Measurements from ENCODE around the gene IL18BP.

DNA sequence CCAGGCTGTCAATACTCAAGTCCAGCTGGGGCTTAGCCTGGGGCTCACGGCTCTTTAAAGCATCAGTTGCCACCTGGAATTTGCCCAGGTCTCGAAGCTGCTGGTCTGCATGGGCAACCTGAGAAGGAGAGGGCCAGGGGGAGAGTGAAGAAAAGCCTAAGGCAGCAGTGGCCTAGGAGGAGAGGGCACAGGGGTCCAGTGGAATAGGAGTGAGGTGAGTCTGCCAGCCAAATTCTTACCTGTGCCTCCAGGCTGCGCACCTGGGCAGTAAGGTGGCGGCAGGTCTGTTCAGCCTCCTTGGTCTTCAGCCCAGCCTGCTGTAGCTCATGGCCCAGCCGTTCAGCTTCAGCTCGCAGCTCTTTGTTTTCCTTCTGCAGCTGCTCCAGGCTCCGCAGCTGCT lies 10.0 kb downstream of the IL18BP start:
- TF ChIP-seq, protein P1, sequence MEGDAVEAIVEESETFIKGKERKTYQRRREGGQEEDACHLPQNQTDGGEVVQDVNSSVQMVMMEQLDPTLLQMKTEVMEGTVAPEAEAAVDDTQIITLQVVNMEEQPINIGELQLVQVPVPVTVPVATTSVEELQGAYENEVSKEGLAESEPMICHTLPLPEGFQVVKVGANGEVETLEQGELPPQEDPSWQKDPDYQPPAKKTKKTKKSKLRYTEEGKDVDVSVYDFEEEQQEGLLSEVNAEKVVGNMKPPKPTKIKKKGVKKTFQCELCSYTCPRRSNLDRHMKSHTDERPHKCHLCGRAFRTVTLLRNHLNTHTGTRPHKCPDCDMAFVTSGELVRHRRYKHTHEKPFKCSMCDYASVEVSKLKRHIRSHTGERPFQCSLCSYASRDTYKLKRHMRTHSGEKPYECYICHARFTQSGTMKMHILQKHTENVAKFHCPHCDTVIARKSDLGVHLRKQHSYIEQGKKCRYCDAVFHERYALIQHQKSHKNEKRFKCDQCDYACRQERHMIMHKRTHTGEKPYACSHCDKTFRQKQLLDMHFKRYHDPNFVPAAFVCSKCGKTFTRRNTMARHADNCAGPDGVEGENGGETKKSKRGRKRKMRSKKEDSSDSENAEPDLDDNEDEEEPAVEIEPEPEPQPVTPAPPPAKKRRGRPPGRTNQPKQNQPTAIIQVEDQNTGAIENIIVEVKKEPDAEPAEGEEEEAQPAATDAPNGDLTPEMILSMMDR (optimal IDR thresholded peaks at IDR 0.05 in 1 of 3, IDR thresholded peaks at IDR 0.05 in 1 of 3, conservative IDR thresholded peaks at IDR 0.05 in 1 of 3; ENCODE audit: extremely low read depth in 1 of 3, insufficient read depth in 2 of 3, low read length in 3 of 3), result no peak
- no peak for TF ChIP-seq EZH2 (IDR thresholded peaks at IDR 0.05; ENCODE audit: low read length)

Data from keratinocyte (primary cell).